NCI-H2196 (cell line): Measurements from ENCODE around the gene SPANXA1.
"Not testable (repeated sequence)": the region's sequence is repeated elsewhere in the genome, so short reads cannot be mapped to it uniquely, and the experiment has no call there.

Source experiments
- DNase-seq: peaks from one replicate; lab custom pipeline; 2025; ENCODE audit not compliant: unreplicated experiment; lab: John Stamatoyannopoulos, UW

Gene SPANXA1, protein sequence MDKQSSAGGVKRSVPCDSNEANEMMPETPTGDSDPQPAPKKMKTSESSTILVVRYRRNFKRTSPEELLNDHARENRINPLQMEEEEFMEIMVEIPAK

DNA sequence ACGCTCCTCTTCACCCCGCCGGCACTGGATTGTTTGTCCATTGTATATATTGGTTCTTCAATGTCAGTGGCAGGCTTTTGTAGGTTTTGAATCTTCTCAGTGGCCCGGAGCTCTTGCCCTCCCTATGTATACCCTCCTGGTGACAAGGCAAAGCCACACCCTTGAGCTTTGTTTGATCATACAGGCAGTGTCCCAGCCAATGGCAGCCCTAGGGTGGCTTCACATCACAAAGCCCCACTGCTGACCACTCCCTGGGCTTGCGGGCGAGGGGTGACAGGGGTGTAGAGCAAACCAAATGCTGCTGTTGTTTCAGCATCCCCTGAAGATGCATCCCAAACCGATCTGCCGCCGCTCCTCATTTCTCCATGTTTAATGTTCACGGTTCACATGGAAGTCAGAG lies at the start of gene SPANXA1:
Gene SPANXA1 (minus strand): TSS at position 101 of the 400 bp plus-strand sequence. CDS start 60 bp downstream, at position 41.
- not testable (repeated sequence) for DNase-seq

DNA sequence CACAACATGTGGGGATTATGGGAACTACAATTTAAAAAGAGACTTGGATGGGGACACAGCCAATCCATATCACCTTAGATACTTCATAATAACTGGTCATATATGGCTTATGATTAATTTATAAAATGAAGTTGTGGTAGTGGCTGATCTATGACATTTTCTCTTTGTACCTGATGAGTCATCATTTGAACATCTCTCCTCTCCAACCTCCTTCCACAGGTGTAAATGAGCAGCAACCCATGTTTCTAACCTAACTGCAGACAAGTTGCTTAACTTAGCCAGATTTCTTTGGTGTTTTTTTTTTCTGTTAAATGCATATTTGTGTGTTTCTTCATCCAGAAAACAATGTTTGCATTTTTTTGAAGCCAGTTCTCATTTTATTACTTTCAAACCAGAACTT lies 47.6 kb upstream of the SPANXA1 start:
- no peak for DNase-seq

DNA sequence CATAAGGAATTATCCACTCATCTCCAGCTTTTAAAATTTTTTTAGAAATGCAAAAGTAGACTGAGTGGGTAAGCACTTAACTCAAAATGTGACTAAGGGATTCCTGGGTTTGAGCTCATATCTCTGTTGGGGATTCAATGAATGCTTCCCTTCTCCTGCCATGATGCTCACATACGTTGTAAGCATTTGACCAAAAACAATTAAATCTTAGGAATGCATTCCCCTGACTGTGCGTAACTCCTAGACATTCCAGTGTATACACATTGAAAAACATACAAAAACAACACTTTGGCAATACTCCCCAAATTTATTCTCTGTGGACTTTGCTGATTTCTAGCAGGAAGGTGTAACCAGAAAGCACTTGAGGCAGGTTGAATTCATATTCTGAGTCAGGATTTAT lies 34.8 kb upstream of the SPANXA1 start:
- DNase-seq, result no peak

DNA sequence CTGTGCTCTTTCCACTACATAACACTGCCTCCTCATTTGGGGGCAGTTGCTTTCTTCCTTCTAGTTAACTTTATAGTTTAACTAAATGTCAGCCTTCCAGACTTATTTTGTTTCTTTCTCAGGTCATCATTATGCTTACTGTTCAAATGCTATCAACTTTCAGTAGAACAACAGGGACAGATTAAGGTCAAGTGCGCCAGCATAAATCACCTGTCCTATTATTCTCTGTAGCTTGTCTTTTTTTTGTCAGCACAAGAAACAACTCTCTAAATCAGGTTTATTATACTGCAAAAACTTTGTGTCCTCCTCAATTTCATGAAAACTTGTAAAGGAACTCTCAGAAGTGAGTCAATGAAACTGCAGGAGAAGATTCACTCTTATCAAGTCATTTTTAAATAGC lies 24.6 kb upstream of the SPANXA1 start:
- no peak for DNase-seq

DNA sequence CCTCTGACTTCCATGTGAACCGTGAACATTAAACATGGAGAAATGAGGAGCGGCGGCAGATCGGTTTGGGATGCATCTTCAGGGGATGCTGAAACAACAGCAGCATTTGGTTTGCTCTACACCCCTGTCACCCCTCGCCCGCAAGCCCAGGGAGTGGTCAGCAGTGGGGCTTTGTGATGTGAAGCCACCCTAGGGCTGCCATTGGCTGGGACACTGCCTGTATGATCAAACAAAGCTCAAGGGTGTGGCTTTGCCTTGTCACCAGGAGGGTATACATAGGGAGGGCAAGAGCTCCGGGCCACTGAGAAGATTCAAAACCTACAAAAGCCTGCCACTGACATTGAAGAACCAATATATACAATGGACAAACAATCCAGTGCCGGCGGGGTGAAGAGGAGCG lies 4.9 kb upstream of the SPANXA1 start, which contains the start of gene SPANXA2:
Gene SPANXA2 (plus strand): TSS at position 301 of the 400 bp plus-strand sequence. CDS start 60 bp downstream, at position 361.
- DNase-seq, result not testable (repeated sequence)

DNA sequence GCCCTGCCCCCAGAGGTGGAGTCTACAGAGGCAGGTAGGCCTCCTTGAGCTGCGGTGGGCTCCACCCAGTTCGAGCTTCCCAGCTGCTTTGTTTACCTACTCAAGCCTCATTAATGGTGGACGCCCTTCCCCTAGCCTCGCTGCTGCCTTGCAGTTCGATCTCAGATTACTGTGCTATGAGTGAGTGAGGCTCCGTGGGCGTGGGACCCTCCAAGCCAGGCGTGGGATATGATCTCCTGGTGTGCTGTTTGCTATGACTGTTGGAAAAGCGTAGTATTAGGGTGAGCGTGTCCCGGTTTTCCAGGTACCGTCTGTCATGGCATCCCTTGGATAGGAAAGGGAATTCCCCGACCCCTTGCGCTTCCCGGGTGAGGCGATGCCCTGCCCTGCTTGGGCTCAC lies 42.0 kb downstream of the SPANXA1 start:
- not testable (repeated sequence) for DNase-seq
